ENCODE data around the gene LRP11.

The LRP11 gene

GRCh38 chr6:149846321-149846720 is 17.8 kb downstream of the LRP11 start:
- DNase-seq: peak; percentile 77

DNA sequence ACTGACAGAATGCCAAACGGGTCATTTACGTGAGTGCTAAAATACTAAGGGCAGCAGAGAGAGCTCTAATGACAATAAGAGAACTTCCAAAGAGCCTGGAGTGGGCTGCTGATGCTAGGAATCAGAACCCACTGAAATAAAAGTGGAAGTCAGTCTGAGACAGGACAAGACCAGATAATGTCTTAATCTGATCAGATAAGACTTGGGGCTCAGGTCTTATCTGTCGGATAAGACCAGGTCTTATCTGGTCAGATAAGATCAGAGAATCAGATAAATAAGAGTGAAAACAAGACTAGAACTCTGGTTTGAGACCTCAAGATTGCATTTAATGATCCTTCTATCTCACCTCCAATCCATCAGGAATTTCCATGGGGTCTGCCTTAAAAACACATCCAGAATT is 18.6 kb downstream of the LRP11 start:
- no peak for DNase-seq

- no peak for DNase-seq
Measured at GRCh38 chr6:149844480-149844879, 19.7 kb downstream of the LRP11 start.

- DNase-seq: peak; percentile 57
Measured at GRCh38 chr6:149844036-149844435, 20.1 kb downstream of the LRP11 start.

GRCh38 chr6:149843051-149843633 is 21.0 kb downstream of the LRP11 start:
- DNase-seq: no peak

DNA sequence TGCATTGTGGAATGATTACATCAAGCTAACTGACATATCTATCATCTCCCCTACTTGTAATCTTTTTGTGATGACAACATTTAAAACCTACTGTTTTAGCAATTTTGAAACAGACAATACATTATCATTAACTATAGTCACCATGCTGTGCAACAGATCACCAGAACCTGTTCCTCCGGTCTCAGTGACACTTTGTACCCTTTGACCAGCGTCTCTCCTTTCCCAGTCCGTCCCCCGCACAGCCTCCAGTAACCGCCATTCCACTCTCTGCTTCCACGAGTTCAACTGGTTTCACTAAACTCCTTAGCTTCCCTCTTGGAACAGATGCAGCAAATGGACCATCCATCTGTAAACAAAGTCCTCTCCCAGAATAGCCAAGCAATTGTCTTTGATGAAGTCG is 21.8 kb downstream of the LRP11 start:
- no peak for DNase-seq

- DNase-seq: peak; percentile 80
Measured at GRCh38 chr6:149840345-149841075, 23.6 kb downstream of the LRP11 start.

DNA sequence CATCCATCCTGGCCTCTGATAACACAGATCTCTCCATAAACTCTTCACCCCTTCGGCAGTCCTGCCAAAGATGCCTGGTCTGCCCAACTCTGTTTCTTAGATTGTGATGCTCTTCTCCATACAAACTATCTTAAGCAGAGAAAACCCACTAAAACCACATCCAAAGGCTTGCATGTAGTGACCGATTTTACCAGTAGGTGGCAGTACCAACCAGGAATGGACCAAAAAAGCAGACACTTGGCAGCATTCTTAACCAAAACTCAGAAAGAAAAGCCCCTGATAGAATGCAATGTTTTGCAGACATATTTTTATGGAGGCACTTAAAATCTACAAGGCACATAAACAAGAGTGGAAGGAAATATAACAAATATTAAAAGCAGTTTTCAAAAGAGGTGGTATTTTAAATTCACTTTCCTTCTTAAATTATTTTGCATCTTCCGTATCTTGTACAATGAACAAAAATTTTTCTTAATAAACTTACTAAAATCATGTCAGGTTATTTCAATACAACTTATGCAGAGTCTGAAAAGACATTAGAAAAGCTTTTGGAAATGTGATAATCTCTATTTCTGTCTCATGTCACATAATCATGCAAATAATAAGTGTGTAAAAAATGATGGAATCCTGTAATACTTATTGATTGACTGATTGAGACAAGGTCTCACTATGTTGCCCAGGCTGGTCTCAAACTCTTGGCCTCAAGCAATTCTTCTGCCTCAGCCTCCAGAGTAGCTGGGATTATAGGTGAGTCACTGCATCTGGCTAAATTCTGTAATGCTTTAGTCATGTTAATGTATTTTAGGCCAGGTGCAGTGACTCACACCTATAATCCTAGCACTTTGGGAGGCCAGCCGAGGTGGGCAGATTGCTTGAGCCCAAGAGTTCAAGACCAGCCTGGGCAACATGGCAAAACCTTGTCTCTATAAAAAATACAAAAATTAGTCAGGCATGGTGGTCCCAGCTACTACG is 29.4 kb downstream of the LRP11 start:
- peak; percentile 72 for DNase-seq

DNA sequence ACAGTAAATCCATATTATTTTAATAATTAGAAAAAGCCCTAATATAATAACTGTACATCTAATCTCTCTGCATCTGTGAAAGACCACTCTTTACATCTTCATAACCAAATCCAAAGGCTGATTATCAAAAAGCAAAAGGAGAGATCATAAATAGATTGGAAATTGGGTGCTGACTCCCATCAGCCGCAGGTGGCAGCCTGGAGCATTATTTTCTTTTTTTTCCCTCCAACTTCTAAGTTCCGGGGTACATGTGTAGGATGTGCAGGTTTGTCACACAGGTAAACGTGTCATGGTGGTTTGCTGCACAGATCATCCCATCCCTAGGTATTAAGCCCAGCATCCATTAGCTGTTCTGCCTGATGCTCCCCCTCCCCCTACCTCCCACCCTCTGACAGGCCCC is 30.5 kb downstream of the LRP11 start:
- DNase-seq: no peak

DNA sequence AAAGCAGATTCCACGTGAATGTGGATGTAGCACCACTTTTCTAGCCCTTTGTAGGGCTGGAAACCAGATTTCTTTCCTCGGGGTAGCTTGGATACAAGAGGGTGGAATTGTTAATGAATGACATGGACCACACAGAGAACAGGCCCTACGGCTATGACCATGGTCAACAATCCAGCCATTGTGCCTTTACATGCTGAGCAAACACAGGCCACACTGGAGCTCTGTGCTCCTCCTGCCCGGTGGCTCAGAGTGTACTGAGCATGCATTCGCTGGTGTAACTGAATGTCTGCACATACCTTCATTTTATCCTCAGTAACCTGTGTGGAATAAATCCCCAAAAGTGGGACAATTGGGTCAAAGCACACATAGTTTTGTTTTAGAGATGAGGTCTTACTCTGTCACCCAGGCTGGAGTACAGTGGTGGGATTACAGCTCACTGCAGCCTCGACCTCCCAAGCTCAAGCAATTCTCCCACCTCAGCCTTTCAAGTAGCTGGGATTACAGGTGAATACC is 32.8 kb downstream of the LRP11 start:
- DNase-seq: no peak

DNA sequence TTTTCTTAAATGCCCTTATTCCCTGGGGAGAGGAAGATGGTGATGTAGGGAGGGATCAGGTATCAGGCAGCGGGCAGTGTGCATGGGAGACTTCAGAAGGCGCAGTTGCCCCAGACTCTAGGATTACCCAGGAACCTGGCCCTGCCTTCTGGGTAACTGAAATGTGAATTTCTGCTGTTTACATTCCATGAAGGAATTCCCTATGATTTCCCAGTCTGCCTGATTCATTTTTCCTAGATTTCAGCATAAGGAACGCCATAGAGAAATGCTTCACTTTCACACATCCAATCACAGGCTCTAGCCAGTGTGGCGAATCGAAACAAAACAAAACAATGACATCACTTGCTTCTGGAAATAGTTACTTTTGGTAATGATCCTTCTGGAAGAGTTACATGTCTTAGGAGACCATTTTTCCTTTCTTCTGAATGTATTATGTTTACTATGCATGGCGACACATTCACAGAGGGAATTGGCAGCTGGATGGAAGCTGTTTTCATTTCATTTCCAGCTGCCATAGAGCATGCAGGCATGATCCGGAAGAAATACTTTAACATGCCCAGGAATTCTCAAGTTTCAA is 33.3 kb downstream of the LRP11 start:
- peak; percentile 81 for DNase-seq

DNA sequence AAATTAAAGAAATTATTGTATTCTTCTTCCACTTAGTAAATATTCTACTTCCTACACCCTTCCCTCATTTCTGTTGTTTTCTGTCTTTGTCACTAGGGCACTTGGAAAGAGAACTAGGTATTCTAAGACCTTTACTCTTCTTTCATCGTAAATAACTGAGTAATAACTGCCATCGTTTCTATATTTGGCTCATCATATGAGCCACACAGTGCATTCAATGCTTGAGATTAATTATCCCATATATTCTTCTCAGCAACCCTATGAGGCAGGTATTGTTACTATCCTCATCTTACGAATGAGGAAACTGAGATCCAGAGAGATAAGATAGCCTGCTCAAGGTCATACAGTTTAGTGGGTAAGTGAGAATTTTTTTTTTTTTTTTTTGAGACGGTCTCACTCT is 38.9 kb downstream of the LRP11 start:
- DNase-seq: no peak

DNA sequence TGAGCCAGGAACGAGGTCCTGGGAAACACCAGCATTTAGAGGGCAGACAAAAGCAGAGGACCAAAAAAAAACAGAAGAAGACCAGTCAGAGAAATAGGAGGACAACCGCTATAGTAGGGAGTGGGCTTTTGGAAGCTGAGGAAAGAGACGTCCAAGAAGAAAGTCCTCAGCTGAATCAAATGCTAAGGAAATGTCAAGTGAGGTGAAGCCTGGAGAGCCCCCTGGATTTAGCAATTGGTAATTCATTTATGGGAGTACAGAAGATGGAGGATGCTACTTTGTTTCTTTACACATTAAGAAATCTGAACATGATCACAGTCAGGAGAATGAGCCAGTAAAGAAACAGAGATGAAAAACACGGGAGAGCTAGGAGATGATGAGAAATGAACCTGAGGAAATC is 41.1 kb downstream of the LRP11 start:
- DNase-seq: no peak

DNA sequence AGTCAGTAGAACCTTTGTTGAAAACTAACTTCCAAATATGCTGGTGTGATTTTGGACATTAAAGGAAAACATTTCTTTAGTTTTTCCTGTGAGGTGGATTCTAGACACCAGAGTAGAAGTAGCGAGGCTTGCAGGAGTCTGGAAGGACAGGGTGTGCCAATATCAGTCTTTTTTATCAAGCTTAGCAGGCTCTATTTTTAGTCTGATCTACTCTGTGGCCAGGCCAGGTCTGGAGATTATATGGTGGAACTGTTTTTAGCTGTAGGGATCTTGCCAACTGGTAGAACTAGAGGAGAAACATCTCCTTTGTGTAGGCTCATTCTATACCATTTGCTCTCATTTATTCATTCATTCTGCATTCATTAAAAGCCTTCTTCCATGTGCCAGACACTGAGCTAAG is 42.7 kb downstream of the LRP11 start:
- no peak for DNase-seq

- DNase-seq: no peak
Measured at GRCh38 chr6:149820506-149820905, 43.7 kb downstream of the LRP11 start.

DNA sequence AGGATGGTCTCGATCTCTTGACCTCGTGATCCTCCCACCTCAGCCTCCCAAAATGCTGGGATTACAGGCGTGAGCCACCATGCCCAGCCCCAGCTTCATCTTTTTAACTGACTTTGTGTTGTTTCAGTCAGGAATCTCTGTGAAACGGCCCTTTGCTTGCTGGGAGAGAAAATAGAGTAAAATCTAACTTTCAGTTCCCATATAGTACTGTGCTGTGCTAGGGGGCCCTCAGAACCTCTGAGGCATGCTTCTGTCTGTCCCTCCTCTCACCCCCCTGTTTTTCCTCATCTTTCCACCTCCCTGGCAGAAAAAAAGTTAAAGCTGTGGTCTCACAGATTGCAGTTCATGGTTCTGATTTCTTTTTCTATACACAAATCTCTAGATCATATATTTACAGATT is 48.4 kb downstream of the LRP11 start:
- DNase-seq: no peak

DNA sequence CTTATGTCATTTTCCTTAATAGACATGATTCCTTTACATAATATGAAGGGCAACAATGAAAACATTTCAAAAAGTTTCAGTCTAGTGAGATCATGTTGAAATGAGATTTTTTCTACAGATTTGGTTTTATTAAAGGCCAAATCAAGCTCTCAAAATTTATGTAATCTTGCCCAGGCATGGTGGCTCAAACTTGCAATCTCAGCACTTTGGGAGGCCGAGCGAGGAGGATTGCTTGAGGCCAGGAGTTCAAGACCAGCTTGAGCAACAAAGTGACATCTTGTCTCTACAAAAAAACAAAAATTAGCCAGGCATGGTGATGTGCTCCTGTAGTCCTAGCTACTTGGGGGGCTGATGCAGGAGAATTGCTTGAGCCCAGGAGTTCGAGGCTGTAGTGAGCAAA is 50.8 kb downstream of the LRP11 start:
- DNase-seq: no peak

GRCh38 chr6:149809798-149810197 is 54.4 kb downstream of the LRP11 start:
- no peak for DNase-seq

DNA sequence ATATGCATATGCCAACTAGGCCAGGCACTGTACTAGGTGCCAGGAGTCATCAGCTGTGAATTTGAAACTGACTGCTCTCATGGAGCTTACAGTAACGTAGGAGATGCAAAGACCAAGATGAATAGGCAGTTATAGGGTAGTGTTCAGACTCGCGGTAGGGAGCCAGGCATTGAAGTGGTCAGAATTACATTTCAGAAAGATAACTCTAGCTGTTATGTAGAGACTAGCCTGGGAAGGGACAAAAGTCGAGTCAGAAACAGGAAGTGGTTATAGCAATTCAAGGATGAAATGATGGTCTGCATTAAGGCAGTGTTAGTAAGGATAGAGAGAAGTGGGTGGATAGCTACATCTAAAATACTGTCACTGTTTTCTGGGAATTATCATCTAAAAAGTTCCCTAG is 58.0 kb downstream of the LRP11 start:
- peak; percentile 7 for DNase-seq

DNA sequence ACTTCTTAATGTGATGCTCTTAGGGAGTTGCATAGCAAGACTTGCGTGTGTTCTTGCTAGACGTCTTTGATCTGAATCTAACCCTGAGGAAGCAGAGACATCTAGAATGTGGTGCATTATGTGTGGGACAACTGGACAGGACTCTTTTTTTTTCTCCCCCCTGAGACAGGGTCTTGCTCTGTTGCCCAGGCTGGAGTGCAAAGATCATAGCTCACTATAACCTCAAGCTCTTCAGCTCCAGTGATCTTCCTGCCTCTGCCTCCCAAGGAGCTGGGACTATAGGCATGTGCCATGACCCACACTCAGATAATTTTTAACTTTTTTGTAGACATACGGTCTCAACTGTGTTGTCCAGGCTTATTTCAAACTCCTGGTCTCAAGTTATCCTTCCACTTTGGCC is 80.6 kb downstream of the LRP11 start:
- DNase-seq: no peak

DNA sequence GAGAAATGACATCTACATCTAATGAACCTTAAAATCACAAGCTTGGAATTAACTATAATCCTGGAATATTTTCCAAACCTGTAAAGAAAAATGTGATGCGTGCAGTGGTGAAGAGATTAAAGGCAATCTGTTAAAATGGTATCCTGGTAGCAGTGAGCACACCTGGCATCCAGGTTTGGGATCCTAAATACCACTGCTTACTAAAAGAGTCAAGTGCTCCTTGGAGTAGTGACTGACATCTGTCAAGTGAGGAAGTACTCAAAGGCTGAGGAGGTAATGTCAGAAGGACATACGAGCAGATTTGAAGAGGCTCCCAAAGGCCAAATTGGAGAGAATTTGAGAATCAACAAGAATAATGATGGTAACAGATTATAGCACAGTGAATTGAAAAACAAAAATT is 81.8 kb downstream of the LRP11 start:
- DNase-seq: no peak

- DNase-seq: no peak
Measured at GRCh38 chr6:149781715-149782114, 82.4 kb downstream of the LRP11 start.

GRCh38 chr6:149779644-149779963 is 84.6 kb downstream of the LRP11 start:
- DNase-seq: no peak

Data from fibroblast of skin of scalp (primary cell).